HG03196 (cell line): ENCODE data around the gene NAGLU.
"Not testable (repeated sequence)": the region's sequence is repeated elsewhere in the genome, so short reads cannot be mapped to it uniquely, and the experiment has no call there.

Experiments used
- ATAC-seq: cut with Tn5 transposase; IDR thresholded peaks from one replicate; pipeline ENCODE4 v1.9.1; 2021; ENCODE audit not compliant: unreplicated experiment

The NAGLU gene

DNA sequence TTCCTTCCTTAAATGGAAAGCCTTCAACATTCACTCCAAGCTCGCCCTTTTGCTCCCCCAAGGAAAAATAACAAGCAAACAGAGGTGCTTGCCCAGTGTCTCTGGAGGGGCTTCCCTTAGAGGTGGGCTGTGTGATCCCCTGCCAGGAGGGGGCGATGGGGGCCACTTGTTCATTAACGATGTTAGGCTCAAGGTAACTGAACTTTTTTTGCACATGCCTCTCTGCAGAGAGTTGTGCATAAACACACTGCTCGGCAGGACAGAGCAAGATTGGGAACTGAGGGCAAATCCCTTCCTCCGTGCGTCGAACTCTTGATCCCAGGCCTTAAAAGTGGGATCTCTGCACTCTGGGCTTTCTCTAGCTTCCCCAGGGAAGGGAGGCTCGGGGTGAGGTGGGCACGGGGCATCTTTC, 15.5 kb upstream of the NAGLU start:
- ATAC-seq, result no peak

GRCh38 chr17:42521036-42521435, 15.0 kb upstream of the NAGLU start:
- no peak for ATAC-seq

DNA sequence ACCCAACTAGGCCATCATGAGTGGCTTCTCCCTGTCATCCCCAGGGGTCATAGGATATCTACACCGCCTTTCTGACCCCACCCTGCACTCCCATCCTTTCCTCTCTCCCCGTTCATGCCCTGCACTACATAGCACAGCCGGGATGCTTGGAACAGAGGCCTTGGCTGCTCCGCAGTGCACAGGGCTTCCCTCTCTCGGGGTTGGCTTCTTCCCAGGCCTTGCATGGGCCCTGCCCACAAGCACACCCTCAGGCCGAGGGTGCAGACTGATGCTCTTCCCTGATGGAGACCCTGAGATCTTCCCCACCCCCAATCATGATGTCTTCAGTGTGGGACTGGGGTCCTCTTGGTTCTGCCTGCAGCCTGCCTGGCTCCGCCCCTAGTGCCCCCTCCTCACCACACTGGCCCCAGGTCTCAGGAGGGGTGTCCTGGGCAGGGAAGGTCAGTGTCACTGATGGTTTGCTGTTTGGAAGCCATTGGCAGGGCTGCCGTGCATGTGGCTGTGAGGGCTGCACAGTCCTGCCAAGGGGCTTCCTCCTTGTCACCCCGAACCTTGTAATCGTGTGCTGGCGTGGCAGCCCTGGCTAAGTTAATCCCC, 14.3 kb upstream of the NAGLU start:
- ATAC-seq, result no peak

GRCh38 chr17:42522263-42522790, 13.7 kb upstream of the NAGLU start:
- ATAC-seq, result no peak

- ATAC-seq, result no peak
These were observed 13.2 kb upstream of the NAGLU start for GRCh38 chr17:42522798-42523278.

GRCh38 chr17:42525221-42525620, 10.8 kb upstream of the NAGLU start:
- ATAC-seq, result no peak

- no peak for ATAC-seq
These were observed 10.0 kb upstream of the NAGLU start for GRCh38 chr17:42526031-42526444.

- no peak for ATAC-seq
These were observed 8.1 kb upstream of the NAGLU start for GRCh38 chr17:42527932-42528331.

GRCh38 chr17:42529061-42529460, 7.0 kb upstream of the NAGLU start:
- ATAC-seq, result no peak

- ATAC-seq, result no peak
These were observed 5.0 kb upstream of the NAGLU start for GRCh38 chr17:42530952-42531454.

DNA sequence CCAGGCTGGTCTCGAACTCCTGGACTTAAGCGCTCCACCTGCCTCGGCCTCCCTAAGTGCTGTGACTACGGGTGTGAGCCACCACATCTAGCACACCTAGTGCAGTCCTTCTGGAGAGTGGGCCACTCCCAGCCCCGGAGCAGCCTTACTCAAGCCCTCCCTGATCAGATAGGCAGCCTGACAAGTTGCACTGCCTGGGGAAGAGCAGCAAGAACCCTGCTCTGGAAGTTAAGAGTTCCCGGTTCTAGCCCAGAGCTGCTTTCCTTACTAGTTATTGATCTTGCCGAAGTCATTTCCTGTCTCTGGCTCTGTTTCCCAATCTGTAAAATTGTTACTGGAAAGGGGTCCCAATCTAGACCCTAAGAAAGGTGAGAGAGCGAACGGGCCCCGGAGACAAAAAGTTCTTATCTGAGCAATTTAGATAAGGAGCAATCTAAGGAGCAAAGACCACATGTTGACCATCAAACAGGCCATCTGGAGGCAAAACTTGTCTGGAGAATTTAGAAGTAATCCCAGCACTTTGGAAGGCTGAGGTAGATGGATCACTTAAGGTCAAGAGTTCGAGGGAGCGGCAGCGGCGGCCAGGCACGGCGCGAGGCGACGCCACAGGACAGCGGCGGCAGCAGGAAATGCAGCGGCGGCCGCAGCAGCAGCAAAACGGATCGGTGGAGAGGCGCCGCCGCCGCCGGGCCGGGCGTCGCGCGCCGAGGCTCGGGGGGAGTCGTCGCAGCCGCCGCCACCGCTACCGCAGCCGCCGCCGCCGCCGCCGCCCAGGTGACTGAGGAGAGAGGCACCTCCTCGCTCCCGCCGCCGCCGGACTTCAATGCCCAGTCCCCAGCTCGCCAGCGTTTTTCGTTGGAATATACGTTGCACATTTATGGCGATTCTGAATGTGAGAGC, 4.3 kb upstream of the NAGLU start:
- no peak for ATAC-seq

DNA sequence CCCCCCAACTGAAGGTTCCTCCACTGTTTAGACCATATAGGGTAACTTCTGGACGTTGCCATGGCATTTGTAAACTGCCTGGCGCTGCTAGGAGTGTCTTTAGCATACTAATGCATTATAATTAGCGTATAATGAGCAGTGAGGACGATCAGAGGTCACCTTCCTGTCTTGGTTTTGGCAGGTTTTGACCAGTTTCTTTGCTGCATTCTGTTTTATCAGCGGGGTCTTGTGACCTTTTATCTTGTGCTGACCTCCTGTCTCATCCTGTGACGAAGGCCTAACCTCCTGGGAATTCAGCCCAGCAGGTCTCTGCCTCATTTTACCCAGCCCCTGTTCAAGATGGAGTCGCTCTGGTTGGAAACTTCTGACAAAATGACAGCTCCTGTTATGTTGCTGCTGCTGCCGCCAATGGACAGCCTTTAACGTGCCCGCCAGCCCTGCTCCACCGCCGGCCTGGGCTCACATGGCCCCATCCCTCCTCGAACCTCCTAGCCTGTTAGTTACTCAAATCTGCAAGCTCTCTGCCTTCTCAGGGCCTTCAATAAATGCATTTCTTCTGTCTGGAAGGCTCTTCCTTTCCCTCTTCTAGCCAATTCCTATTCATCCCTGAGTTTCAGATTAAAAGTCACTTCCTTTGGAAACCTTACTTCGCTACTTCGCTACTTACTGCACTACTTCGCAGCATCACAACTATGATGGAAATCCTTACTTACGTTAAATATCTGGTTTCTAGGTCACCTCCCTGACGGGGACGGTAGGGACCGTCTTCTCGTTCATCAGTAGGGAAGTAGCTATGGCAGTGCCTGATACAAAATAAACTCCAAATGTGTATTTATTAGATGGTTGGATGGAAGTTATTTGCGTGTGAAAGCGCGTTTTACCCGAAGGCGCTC, 640 bp upstream of the NAGLU start:
- ATAC-seq, result peak; percentile 3

- peak; percentile 70 for ATAC-seq
These were observed 523 bp downstream of the NAGLU start for GRCh38 chr17:42536372-42537155.

DNA sequence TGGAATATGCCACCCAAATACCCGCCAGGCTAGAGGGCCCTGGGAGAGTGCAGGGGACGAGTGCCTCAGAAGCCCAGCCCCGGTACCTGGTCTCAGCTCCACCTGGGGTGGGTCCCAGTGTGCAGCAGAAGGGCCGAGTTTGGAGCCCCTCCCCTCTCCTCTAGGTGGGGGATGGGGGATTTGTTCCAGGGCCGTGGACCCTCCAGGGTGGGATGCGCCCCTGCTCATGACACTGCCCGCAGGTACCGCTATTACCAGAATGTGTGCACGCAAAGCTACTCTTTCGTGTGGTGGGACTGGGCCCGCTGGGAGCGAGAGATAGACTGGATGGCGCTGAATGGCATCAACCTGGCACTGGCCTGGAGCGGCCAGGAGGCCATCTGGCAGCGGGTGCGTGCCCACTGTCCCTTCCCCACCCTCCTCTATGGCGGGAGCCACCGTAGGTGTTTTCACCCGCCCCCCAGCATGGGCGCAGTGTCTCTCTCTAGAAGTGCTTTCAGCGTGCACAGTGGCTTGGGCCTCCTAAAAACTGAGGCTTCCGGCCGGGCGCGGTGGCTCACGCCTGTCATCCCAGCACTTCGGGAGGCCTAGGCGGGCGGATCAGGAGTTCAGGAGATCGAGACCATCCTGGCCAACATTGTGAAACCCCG, 1.2 kb downstream of the NAGLU start:
- no peak for ATAC-seq

DNA sequence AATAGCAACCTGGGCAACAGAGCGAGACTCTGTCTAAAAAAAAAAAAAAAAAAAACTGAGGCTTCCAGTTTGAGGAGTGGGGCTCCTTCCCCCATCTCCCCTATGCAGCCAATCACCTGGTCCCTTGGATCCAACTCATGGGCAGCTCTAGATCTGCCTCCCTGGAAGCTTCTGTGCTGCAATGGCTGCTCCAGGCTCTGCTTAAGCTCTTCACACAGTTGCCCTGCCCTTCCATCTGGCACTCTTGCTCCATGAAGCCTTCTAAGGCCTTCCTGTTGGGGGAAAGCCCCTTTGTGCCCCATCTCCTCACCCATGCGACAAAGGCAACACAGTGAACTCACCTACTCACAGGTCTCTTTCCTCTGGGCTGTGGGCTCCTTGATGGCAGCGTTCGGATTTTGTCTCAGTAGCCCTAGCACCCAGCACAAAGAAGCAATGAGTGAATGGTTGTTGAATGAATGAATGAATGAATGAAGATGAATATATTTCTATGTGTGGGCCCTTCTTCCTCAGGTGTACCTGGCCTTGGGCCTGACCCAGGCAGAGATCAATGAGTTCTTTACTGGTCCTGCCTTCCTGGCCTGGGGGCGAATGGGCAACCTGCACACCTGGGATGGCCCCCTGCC, 1.9 kb downstream of the NAGLU start:
- ATAC-seq, result no peak

DNA sequence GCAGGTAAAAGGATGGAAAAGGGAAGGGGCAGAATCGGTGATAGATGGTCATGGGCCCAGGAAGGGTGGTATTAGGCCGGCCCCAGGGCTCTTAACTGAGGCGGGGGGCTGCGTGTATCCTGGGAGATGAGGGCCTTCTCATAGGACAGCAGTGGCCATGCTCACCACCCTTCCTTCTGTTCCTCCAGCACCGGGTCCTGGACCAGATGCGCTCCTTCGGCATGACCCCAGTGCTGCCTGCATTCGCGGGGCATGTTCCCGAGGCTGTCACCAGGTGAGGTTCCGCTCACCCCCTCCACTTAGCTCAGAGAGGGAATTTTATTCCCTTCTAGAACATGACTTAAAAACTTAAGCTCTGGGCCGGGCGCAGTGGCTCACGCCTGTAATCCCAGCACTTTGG, 2.4 kb downstream of the NAGLU start:
- ATAC-seq, result no peak

- not testable (repeated sequence) for ATAC-seq
These were observed 4.5 kb downstream of the NAGLU start for GRCh38 chr17:42540558-42540957.

GRCh38 chr17:42541041-42541833, 5.2 kb downstream of the NAGLU start:
- no peak for ATAC-seq
